SK-N-SH (cell line): ENCODE measurements around the gene CTXN3. TPM values are rescaled to one million over a fixed set of nuclear protein-coding genes. Genes with fewer than 3 reads are reported as not detected.

Experiments
- CTCF ChIA-PET: fragments of 300-600, 350-600 bp; formaldehyde crosslinking; extraction: SDS; loops from one replicate; lab custom pipeline; 2021; lab: Yijun Ruan, JAX
- POLR2A ChIA-PET: fragments of 350-600 bp; sonication (Branson Sonifier 250); formaldehyde crosslinking; extraction: SDS; loops from one replicate; lab custom pipeline; 2020; ENCODE audit warnings: antibody characterized with exemption, inconsistent platforms; lab: Yijun Ruan, JAX
- DNase-seq: peaks from one replicate; pipeline ENCODE4 v3.0.0; 2012
- H2AFZ ChIP-seq: fragments of 200-600 bp; sonication (generic); 2 replicates; pipeline ENCODE4 v1.8.1; 2016; ENCODE audit warnings: antibody characterized with exemption, mild to moderate bottlenecking, low read depth
- H3F3A ChIP-seq: fragments of 200-600 bp; sonication (generic); replicated peaks from 2 replicates; pipeline ENCODE3; 2016; ENCODE audit warnings: antibody characterized with exemption, mild to moderate bottlenecking; ENCODE audit not compliant: insufficient read depth
- H3K27ac ChIP-seq, 2 experiments: fragments of 200-500 bp in 1 of 2; fragments of 200-600 bp in 1 of 2; sonication (Bioruptor generic) in 1 of 2; sonication (generic), shearing (Covaris generic) in 1 of 2; 2 replicates each; pipeline versions ENCODE4 v1.5.1 to v1.6.1; 2014 to 2016; ENCODE audit warnings: low read depth in 2 of 2, inconsistent platforms in 1 of 2, low read length in 1 of 2, mild to moderate bottlenecking in 1 of 2, mixed read lengths in 1 of 2
- H3K27me3 ChIP-seq: fragments of 200-600 bp; sonication (generic), shearing (Covaris generic); 2 replicates; pipeline ENCODE4 v1.6.1; 2016; ENCODE audit warnings: mixed run types; ENCODE audit not compliant: insufficient read depth
- H3K36me3 ChIP-seq, 2 experiments: fragments of 200-500 bp in 1 of 2; fragments of 200-600 bp in 1 of 2; sonication (Bioruptor generic) in 1 of 2; sonication (generic) in 1 of 2; replicated peaks in 1 of 2; 2 replicates each; pipeline versions ENCODE3 to v1.5.1; 2014 to 2016; ENCODE audit warnings: low read length in 1 of 2, mild to moderate bottlenecking in 1 of 2; ENCODE audit not compliant: insufficient read depth in 2 of 2, control insufficient read depth in 1 of 2
- H3K4me1 ChIP-seq, 2 experiments: fragments of 200-500 bp in 1 of 2; fragments of 200-600 bp in 1 of 2; sonication (Bioruptor generic) in 1 of 2; sonication (generic), shearing (Covaris generic) in 1 of 2; 2 replicates each; pipeline versions ENCODE4 v1.5.1 to v1.6.1; 2014 to 2016; ENCODE audit warnings: low read depth in 1 of 2, low read length in 1 of 2, mixed run types in 1 of 2; ENCODE audit not compliant: insufficient read depth in 2 of 2, control insufficient read depth in 1 of 2
- H3K4me2 ChIP-seq: fragments of 200-600 bp; sonication (generic), shearing (Covaris generic); 2 replicates; pipeline ENCODE4 v1.6.1; 2017; ENCODE audit warnings: mixed run types
- H3K4me3 ChIP-seq, 2 experiments: fragments of 200-500 bp in 1 of 2; fragments of 200-600 bp in 1 of 2; sonication (Bioruptor generic) in 1 of 2; sonication (generic), shearing (Covaris generic) in 1 of 2; 2 replicates each; pipeline versions ENCODE4 v1.5.1 to v1.8.1; 2014 to 2016; ENCODE audit warnings: low read depth in 2 of 2, inconsistent platforms in 1 of 2, low read length in 1 of 2, mild to moderate bottlenecking in 1 of 2, mixed read lengths in 1 of 2, moderate library complexity in 1 of 2
- H3K79me2 ChIP-seq: fragments of 200-600 bp; sonication (generic); 2 replicates; pipeline ENCODE4 v1.8.1; 2017; ENCODE audit warnings: mild to moderate bottlenecking; ENCODE audit not compliant: insufficient read depth
- H3K9ac ChIP-seq: fragments of 200-600 bp; sonication (generic); 2 replicates; pipeline ENCODE4 v1.6.1; 2017; ENCODE audit warnings: mixed run types
- H3K9me2 ChIP-seq: fragments of 200-600 bp; sonication (generic); 2 replicates; pipeline ENCODE4 v1.6.1; 2017; ENCODE audit warnings: mixed run types
- H3K9me3 ChIP-seq: fragments of 200-600 bp; sonication (generic); 2 replicates; pipeline ENCODE4 v1.6.1; 2017; ENCODE audit warnings: mixed run types, mild to moderate bottlenecking, moderate library complexity
- H4K20me1 ChIP-seq: fragments of 200-600 bp; sonication (generic); 2 replicates; pipeline ENCODE4 v1.6.1; 2017; ENCODE audit warnings: mild to moderate bottlenecking, mixed run types; ENCODE audit not compliant: insufficient read depth
- CHD2 ChIP-seq: fragments of 150-350 bp; IDR thresholded peaks from 2 replicates; pipeline ENCODE4 v1.6.1; 2018; ENCODE audit warnings: low read length; ENCODE audit not compliant: partially characterized antibody
- FOSL2 ChIP-seq: IDR thresholded peaks from 2 replicates; pipeline ENCODE4 v1.4.0; 2012; ENCODE audit warnings: low read depth, mild to moderate bottlenecking, moderate library complexity, borderline replicate concordance
- FOXM1 ChIP-seq: IDR thresholded peaks from 2 replicates; pipeline ENCODE4 v1.4.0; 2012; ENCODE audit warnings: low read depth, mild to moderate bottlenecking
- GABPA ChIP-seq: IDR thresholded peaks from 2 replicates; pipeline ENCODE4 v1.4.0; 2012; ENCODE audit warnings: low read depth, mild to moderate bottlenecking
- GATA2 ChIP-seq: sonication (generic); formaldehyde crosslinking; IDR thresholded peaks from 2 replicates; pipeline ENCODE4 v1.5.0; 2020; ENCODE audit warnings: mild to moderate bottlenecking, missing genetic modification reagents
- JUND ChIP-seq: IDR thresholded peaks from 2 replicates; pipeline ENCODE4 v1.4.0; 2012
- MXI1 ChIP-seq: IDR thresholded peaks from 2 replicates; pipeline ENCODE4 v1.6.1; 2012; ENCODE audit warnings: mild to moderate bottlenecking, low read depth, low read length, improper control_type of control experiment
- POLR2AphosphoS5 ChIP-seq: IDR thresholded peaks from 2 replicates; pipeline ENCODE4 v1.6.1; 2012; ENCODE audit warnings: low read depth, low read length
- SMC3 ChIP-seq: IDR thresholded peaks from 2 replicates; pipeline ENCODE4 v1.6.1; 2012; ENCODE audit warnings: low read depth, low read length, improper control_type of control experiment
- TAF1 ChIP-seq: IDR thresholded peaks from 2 replicates; pipeline ENCODE4 v1.6.1; 2012; ENCODE audit warnings: low read depth, mild to moderate bottlenecking, low read length, moderate library complexity, borderline replicate concordance
- TCF12 ChIP-seq: IDR thresholded peaks from 2 replicates; pipeline ENCODE4 v1.4.0; 2012
- TEAD4 ChIP-seq: IDR thresholded peaks from 2 replicates; pipeline ENCODE4 v1.4.0; 2012; ENCODE audit warnings: mild to moderate bottlenecking, borderline replicate concordance; ENCODE audit not compliant: insufficient read depth
- WGBS: methylation state at CpG from one replicate; pipeline ENCODE4 v1.1.6; 2017; ENCODE audit warnings: low lambda C conversion rate; 5-methylcytosine and 5-hydroxymethylcytosine counted together
- polyA plus RNA-seq, 3 experiments: library from polyadenylated mRNA; depleted of rRNA; stranded (reverse); fragments of >200 nt; gene quantifications; 2 replicates each; pipeline ENCODE4 v1.2.3, GENCODE V29; 2012
- TF ChIP-seq, protein P1 (sequence below): IDR thresholded peaks from 2 replicates; pipeline ENCODE4 v1.4.0; 2012; ENCODE audit warnings: low read depth, borderline replicate concordance
- TF ChIP-seq, protein P2 (sequence below): IDR thresholded peaks from 2 replicates; pipeline ENCODE4 v1.4.0; 2012; ENCODE audit warnings: low read depth
- TF ChIP-seq, protein P3 (sequence below): fragments of 150-350 bp; IDR thresholded peaks from 2 replicates; pipeline ENCODE4 v1.6.1; 2016; ENCODE audit warnings: mild to moderate bottlenecking, low read depth, low read length
- TF ChIP-seq, protein P4 (sequence below): IDR thresholded peaks from 2 replicates; pipeline ENCODE4; 2012

The CTXN3 gene
- polyA plus RNA-seq, 1 of the 3 experiments (the other 2 are of a cell fraction), result not detected

DNA sequence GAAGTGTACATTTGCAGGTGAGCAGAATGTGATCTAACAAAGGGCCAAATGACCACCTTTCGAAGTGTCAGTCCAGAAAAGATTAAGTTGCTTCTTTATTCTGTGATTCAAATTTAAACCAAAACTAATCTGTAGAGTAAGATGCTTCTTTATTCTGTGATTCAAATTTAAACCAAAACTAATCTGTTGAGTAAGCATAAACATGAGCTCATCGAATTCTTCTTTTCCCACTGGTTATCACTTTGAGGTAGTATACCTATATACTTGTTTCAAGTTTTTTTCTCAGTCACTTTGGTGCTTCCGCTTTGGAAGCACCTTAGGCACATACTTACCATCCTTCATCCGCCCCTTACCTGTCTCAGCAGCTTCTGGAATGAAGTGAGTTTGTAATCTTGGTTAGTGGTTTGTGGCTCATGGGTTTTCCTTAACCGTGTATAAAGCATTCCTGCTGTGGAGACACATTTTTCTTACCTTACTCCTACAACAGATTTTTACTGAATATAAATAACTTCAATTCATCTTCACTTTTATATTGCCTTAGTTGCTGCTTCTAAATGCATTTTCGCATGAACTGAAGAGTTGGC lies 40.7 kb upstream of the CTXN3 start (continued):
- TF ChIP-seq, protein P1, sequence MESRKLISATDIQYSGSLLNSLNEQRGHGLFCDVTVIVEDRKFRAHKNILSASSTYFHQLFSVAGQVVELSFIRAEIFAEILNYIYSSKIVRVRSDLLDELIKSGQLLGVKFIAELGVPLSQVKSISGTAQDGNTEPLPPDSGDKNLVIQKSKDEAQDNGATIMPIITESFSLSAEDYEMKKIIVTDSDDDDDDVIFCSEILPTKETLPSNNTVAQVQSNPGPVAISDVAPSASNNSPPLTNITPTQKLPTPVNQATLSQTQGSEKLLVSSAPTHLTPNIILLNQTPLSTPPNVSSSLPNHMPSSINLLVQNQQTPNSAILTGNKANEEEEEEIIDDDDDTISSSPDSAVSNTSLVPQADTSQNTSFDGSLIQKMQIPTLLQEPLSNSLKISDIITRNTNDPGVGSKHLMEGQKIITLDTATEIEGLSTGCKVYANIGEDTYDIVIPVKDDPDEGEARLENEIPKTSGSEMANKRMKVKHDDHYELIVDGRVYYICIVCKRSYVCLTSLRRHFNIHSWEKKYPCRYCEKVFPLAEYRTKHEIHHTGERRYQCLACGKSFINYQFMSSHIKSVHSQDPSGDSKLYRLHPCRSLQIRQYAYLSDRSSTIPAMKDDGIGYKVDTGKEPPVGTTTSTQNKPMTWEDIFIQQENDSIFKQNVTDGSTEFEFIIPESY, result no peak
- TF ChIP-seq SMC3 (no peak), TCF12 (no peak), TEAD4 (no peak), JUND (no peak), FOSL2 (no peak), CHD2 (no peak), MXI1 (no peak), POLR2AphosphoS5 (no peak), FOXM1 (no peak)
- TF ChIP-seq, protein P2, sequence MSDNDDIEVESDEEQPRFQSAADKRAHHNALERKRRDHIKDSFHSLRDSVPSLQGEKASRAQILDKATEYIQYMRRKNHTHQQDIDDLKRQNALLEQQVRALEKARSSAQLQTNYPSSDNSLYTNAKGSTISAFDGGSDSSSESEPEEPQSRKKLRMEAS, result no peak

DNA sequence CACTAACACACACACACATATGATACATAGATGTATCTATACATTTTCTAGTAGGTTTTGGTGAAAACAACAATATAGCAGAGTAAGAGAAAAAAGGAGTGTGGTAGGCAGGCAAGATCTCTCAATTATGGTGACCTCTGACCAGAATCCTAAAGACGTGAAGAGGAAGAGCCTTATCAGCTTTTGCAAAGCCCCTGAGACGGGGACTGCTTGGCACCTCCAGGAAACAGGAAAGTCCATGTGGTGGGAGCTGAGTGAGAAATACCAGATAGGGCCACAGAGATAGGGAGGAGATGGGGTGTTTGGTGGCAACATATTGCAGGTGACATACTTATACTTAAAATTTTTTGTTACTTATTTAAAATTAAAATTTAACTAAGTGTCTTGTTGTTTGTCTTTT lies 39.9 kb upstream of the CTXN3 start:
- 21% methylated on average over 2 of the region's 2 CpGs for WGBS
- Histone ChIP-seq H3K4me1 (no peaks in the 10 kb centered on the region), H3K4me2 (no peak overlapping the region), H3K9me2 (no peaks in the 10 kb centered on the region), H3K9me3 (no peaks in the 10 kb centered on the region), H3K79me2 (no peaks in the 10 kb centered on the region), H3K27ac (no peak overlapping the region), H3K36me3 (no peaks in the 10 kb centered on the region), H2AFZ (no peak overlapping the region), H3F3A (no peaks in the 10 kb centered on the region), H3K27me3 (no peaks in the 10 kb centered on the region; the same call in 1 of the 2 replicates), H3K9ac (no peak overlapping the region), H3K4me3 (no peak overlapping the region), H4K20me1 (no peaks in the 10 kb centered on the region)
- no peak for TF ChIP-seq GABPA
- no peak for TF ChIP-seq GATA2 (CRISPR knock-in tag)
- TF ChIP-seq, protein P3, sequence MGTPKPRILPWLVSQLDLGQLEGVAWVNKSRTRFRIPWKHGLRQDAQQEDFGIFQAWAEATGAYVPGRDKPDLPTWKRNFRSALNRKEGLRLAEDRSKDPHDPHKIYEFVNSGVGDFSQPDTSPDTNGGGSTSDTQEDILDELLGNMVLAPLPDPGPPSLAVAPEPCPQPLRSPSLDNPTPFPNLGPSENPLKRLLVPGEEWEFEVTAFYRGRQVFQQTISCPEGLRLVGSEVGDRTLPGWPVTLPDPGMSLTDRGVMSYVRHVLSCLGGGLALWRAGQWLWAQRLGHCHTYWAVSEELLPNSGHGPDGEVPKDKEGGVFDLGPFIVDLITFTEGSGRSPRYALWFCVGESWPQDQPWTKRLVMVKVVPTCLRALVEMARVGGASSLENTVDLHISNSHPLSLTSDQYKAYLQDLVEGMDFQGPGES, result no peak
- no peak for TF ChIP-seq SMC3
- TF ChIP-seq, protein P4, sequence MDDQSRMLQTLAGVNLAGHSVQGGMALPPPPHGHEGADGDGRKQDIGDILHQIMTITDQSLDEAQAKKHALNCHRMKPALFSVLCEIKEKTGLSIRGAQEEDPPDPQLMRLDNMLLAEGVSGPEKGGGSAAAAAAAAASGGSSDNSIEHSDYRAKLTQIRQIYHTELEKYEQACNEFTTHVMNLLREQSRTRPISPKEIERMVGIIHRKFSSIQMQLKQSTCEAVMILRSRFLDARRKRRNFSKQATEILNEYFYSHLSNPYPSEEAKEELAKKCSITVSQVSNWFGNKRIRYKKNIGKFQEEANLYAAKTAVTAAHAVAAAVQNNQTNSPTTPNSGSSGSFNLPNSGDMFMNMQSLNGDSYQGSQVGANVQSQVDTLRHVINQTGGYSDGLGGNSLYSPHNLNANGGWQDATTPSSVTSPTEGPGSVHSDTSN, result no peak
- no peak for TF ChIP-seq TAF1
- no peak for TF ChIP-seq TCF12
- CTCF ChIA-PET, result no interaction called here
- no peak for DNase-seq
- POLR2A ChIA-PET, result no interaction called here
